Coronary artery (tissue), 2 donors: ENCODE measurements around the gene FGGY.
"Not testable (repeated sequence)": the region's sequence is repeated elsewhere in the genome, so short reads cannot be mapped to it uniquely, and the experiment has no call there.

Source experiments
- DNase-seq: peaks from one replicate; pipeline ENCODE4 v3.0.0-alpha.2; 2017; ENCODE audit warnings: low spot score
- H3K27ac ChIP-seq, 2 donors: fragments of 200-600 bp; sonication (generic); one replicate each; pipeline ENCODE4 v1.5.1; 2016 to 2019
- H3K4me3 ChIP-seq: fragments of 200-600 bp; sonication (generic); 2 replicates; pipeline ENCODE4 v1.5.1; 2016; ENCODE audit warnings: mild to moderate bottlenecking, moderate library complexity
- CTCF ChIP-seq: fragments of 200-600 bp; sonication (generic); IDR thresholded peaks from one replicate; pipeline ENCODE4 v1.5.1; 2019; ENCODE audit warnings: antibody characterized with exemption

Gene FGGY, protein sequence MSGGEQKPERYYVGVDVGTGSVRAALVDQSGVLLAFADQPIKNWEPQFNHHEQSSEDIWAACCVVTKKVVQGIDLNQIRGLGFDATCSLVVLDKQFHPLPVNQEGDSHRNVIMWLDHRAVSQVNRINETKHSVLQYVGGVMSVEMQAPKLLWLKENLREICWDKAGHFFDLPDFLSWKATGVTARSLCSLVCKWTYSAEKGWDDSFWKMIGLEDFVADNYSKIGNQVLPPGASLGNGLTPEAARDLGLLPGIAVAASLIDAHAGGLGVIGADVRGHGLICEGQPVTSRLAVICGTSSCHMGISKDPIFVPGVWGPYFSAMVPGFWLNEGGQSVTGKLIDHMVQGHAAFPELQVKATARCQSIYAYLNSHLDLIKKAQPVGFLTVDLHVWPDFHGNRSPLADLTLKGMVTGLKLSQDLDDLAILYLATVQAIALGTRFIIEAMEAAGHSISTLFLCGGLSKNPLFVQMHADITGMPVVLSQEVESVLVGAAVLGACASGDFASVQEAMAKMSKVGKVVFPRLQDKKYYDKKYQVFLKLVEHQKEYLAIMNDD

GRCh38 chr1:59296358-59297256 lies at the start of gene FGGY:
Gene FGGY (plus strand): TSS chr1:59297094. CDS start chr1:59321550, 24,456 bp downstream.
- H3K27ac ChIP-seq = peak within 1 kb of the TSS; percentile 91 to 99
- no peak for TF ChIP-seq CTCF
- DNase-seq = peak; percentile 99
- H3K4me3 ChIP-seq = peak within 1 kb of the TSS; percentile 80

- H3K27ac ChIP-seq = no peak overlapping the region
- no peak for DNase-seq
- TF ChIP-seq CTCF = no peak
- no peak overlapping the region for H3K4me3 ChIP-seq
These were observed 48.1 kb upstream of the FGGY start for GRCh38 chr1:59248758-59249157.

GRCh38 chr1:59249396-59250137 lies 47.3 kb upstream of the FGGY start:
- TF ChIP-seq CTCF = no peak
- DNase-seq = no peak
- Histone ChIP-seq H3K4me3 (no peak overlapping the region), H3K27ac (peak overlapping the region in 1 of 2 donors; percentile 5)

- not testable (repeated sequence) for DNase-seq, H3K4me3 ChIP-seq, H3K27ac ChIP-seq
These were observed 45.8 kb upstream of the FGGY start for GRCh38 chr1:59251061-59251460.

DNA sequence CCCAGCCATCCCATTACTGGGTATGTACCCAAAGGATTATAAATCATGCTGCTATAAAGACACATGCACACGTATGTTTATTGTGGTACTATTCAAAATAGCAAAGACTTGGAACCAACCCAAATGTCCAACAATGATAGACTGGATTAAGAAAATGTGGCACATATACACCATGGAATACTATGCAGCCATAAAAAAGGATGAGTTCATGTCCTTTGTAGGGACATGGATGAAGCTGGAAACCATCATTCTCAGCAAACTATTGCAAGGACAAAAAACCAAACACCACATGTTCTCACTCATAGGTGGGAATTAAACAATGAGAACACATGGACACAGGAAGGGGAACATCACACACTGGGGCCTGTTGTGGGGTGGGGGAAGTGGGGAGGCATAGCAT lies 40.5 kb upstream of the FGGY start:
- DNase-seq, H3K4me3 ChIP-seq, H3K27ac ChIP-seq: not testable (repeated sequence)

DNA sequence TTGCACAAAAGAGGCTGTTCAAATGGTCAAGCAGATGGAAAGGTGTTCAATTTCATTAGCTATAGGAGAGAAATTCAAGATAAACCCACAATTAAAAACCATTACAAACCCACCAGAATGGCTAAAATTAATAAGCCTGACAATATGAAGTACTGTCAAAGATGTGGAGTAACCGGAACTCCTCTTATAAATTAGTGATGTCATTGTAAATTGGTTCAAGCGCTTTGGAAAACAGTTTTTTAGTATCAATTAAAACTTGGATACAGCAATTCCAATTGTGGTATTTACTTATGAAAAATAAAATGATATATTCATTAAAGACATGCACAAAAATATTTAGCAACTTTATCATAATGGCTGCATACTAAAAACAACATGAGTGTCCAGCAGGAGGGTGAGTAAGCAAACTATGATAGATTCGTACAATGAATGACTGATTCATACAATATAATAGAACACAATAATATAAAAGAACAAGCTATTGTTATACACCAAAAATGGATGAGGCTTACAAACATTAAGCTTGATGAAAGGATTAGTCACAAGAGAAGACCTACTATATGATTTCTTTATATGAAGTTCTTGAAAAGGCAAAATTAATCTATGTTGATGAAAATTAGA lies 38.4 kb upstream of the FGGY start:
- DNase-seq = no peak
- TF ChIP-seq CTCF = no peak
- H3K4me3 ChIP-seq = no peak overlapping the region

GRCh38 chr1:59261537-59261936 lies 35.4 kb upstream of the FGGY start:
- DNase-seq = no peak
- no peak for TF ChIP-seq CTCF
- H3K27ac ChIP-seq = peak overlapping the region; percentile 27
- H3K4me3 ChIP-seq = no peak overlapping the region

More for the DNA sequence above, 38.4 kb upstream of the FGGY start:
- no peak overlapping the region for H3K27ac ChIP-seq
